SK-N-SH (cell line): ENCODE measurements around the gene FNTB.

Experiments
- ELF1 ChIP-seq: IDR thresholded peaks from 2 replicates; pipeline ENCODE4 v1.4.0; 2012
- RAD21 ChIP-seq: IDR thresholded peaks from 2 replicates; pipeline ENCODE4 v1.6.1; 2012; ENCODE audit warnings: mild to moderate bottlenecking, low read length

GRCh38 chr14:65035049-65035448 is 48.4 kb downstream of the FNTB start:
- TF ChIP-seq RAD21 (no peak), ELF1 (no peak)
